Endothelial cell of umbilical vein (primary cell): ENCODE measurements around the gene HMG20A. TPM values are rescaled to one million over a fixed set of nuclear protein-coding genes. Genes with fewer than 3 reads are reported as not detected.

Experiments
- BruUV-seq: library from RNA; stranded (reverse); fragments of 400-500 nt; replicated peaks from 2 replicates; lab custom pipeline; 2021; lab: Mats Ljungman, UMichigan
- CTCF ChIA-PET: fragments of 300-600, 350-600 bp; sonication (Branson Sonifier 250); formaldehyde crosslinking; loops from one replicate; lab custom pipeline; 2021; ENCODE audit warnings: antibody characterized with exemption, inconsistent platforms; lab: Charles Lee
- POLR2A ChIA-PET: fragments of 300-600, 350-600 bp; sonication (Branson Sonifier 250); formaldehyde crosslinking; loops from one replicate; lab custom pipeline; 2021; ENCODE audit warnings: antibody characterized with exemption, inconsistent platforms; lab: Charles Lee
- DNase-seq: peaks from one replicate; pipeline ENCODE4 v3.0.0-alpha.2; 2011; ENCODE audit warnings: low read depth, low spot score
- FAIRE-seq: peaks from 2 replicates; lab custom pipeline; 2011; peaks lifted over from hg19 to GRCh38; lab: Jason Lieb, UNC
- H2AFZ ChIP-seq: 2 replicates; pipeline ENCODE4 v1.6.0; 2012; ENCODE audit warnings: low read depth, low read length, control low read depth, inconsistent platforms
- H3K27ac ChIP-seq: 2 replicates; pipeline ENCODE4 v1.5.1; 2011; ENCODE audit warnings: low read depth, mild to moderate bottlenecking, control low read depth, low read length, moderate library complexity; ENCODE audit not compliant: insufficient read depth
- H3K27me3 ChIP-seq, 2 experiments: 2 replicates each; pipeline versions ENCODE4 v1.6.0 to v1.6.1; 2011; ENCODE audit warnings: low read length in 2 of 2, mixed read lengths in 1 of 2; ENCODE audit not compliant: control insufficient read depth in 2 of 2, insufficient read depth in 2 of 2
- H3K36me3 ChIP-seq, 2 experiments: 2 replicates in 1 of 2; 3 replicates in 1 of 2; pipeline ENCODE4 v1.5.1; 2011; ENCODE audit warnings: low read length in 2 of 2, mild to moderate bottlenecking in 1 of 2, moderate library complexity in 1 of 2; ENCODE audit not compliant: control insufficient read depth in 2 of 2, insufficient read depth in 2 of 2; ENCODE audit errors: extremely low read depth in 1 of 2
- H3K4me1 ChIP-seq: 3 replicates; pipeline ENCODE4 v1.5.1; 2011; ENCODE audit warnings: mild to moderate bottlenecking, low read length; ENCODE audit not compliant: control insufficient read depth, insufficient read depth; ENCODE audit errors: extremely low read depth
- H3K4me2 ChIP-seq: 2 replicates; pipeline ENCODE4 v1.6.1; 2011; ENCODE audit warnings: low read length, control low read depth, mixed read lengths; ENCODE audit not compliant: insufficient read depth
- H3K4me3 ChIP-seq, 3 experiments: fragments of 200-600 bp in 1 of 3; sonication (generic), shearing (Covaris generic) in 1 of 3; replicated peaks in 1 of 3; 2 replicates each; pipeline ENCODE4 v1.5.1; 2011 to 2016; ENCODE audit warnings: control low read depth in 3 of 3, low read length in 3 of 3, mild to moderate bottlenecking in 2 of 3, inconsistent platforms in 1 of 3, low read depth in 1 of 3, moderate library complexity in 1 of 3; ENCODE audit not compliant: insufficient read depth in 1 of 3
- H3K79me2 ChIP-seq: 2 replicates; pipeline ENCODE4 v1.6.0; 2012; ENCODE audit warnings: low read length, inconsistent platforms; ENCODE audit not compliant: control insufficient read depth, insufficient read depth
- H3K9ac ChIP-seq: replicated peaks from 2 replicates; pipeline ENCODE3; 2011; ENCODE audit warnings: low read length, control low read depth; ENCODE audit not compliant: insufficient read depth; ENCODE audit errors: extremely low read depth
- H3K9me1 ChIP-seq: replicated peaks from 3 replicates; pipeline ENCODE4 v1.6.0; 2011; ENCODE audit warnings: mild to moderate bottlenecking, low read length; ENCODE audit not compliant: control insufficient read depth, insufficient read depth; ENCODE audit errors: extremely low read depth
- H3K9me3 ChIP-seq: replicated peaks from 2 replicates; pipeline ENCODE4 v1.5.1; 2012; ENCODE audit warnings: low read length, inconsistent platforms; ENCODE audit not compliant: control insufficient read depth, insufficient read depth
- H4K20me1 ChIP-seq: replicated peaks from 2 replicates; pipeline ENCODE3; 2011; ENCODE audit warnings: mild to moderate bottlenecking, low read length; ENCODE audit not compliant: control insufficient read depth, insufficient read depth; ENCODE audit errors: extremely low read depth
- GATA2 ChIP-seq: IDR thresholded peaks from 2 replicates; pipeline ENCODE4 v1.7.0; 2011; ENCODE audit warnings: low read depth, mild to moderate bottlenecking, moderate library complexity, mixed read lengths, low read length; ENCODE audit not compliant: insufficient read length, insufficient read depth
- JUN ChIP-seq: IDR thresholded peaks from 2 replicates; pipeline ENCODE4 v1.6.1; 2011; ENCODE audit warnings: borderline replicate concordance, low read depth; ENCODE audit not compliant: insufficient read length, insufficient read depth
- POLR2A ChIP-seq: IDR thresholded peaks from 2 replicates; pipeline ENCODE4 v1.6.1; 2012; ENCODE audit warnings: low read depth, mild to moderate bottlenecking, control low read depth, low read length
- dilution Hi-C: fragments of 300-500 bp; cut with MboI; formaldehyde crosslinking; loops from one replicate; pipeline ENCODE4 v1.15.0; 2019; ENCODE audit warnings: low sequenced_read_pairs; ENCODE audit not compliant: extremely low pct_ligation_motif_present
- intact Hi-C: fragments of 100-400 bp; cut with micrococcal nuclease; formaldehyde crosslinking; loops from one replicate; pipeline ENCODE4 v1.10.0; 2022
- polyA plus RNA-seq, 4 experiments: library from polyadenylated mRNA; depleted of rRNA in 3 of 4; stranded (reverse) in 3 of 4; unstranded in 1 of 4; fragments of >200 nt; gene quantifications; 2 replicates each; pipeline versions ENCODE4 v1.2.1 to v1.2.3, GENCODE V29; 2011 to 2012; ENCODE audit warnings: missing spikeins in 1 of 4
- total RNA-seq: library from RNA; stranded (reverse); gene quantifications from 2 replicates; pipeline ENCODE4 v1.2.3, GENCODE V29; 2021

The HMG20A gene
- total and polyA plus RNA-seq, 2 donors (not counting 3 experiments of a cell fraction or from before 2014, with no cell fraction given): 35.8 to 44.0 TPM

- no peaks in the 10 kb centered on the region for H3K9me3 ChIP-seq
Measured at GRCh38 chr15:77533578-77534430, 113.1 kb downstream of the HMG20A start.

More at GRCh38 chr15:77533578-77534430, 113.1 kb downstream of the HMG20A start:
- peaks cover 2 to 5% of the 10 kb centered on the region in 2 experiments for H3K27me3 ChIP-seq
- intact Hi-C loops (no loop called here), dilution Hi-C loops (no loop called here)
- H3K9me1 ChIP-seq: no peaks in the 10 kb centered on the region
- no peaks in the 10 kb centered on the region for H3K79me2 ChIP-seq
- H3K4me2 ChIP-seq: no peak overlapping the region
- H3K4me1 ChIP-seq: no peaks in the 10 kb centered on the region
- no peak overlapping the region for H2AFZ ChIP-seq
- FAIRE-seq: no peak
- no peak overlapping the region for H3K9ac ChIP-seq
- CTCF ChIA-PET: interaction anchor here (1.0 to 1.1 kb wide), 2 partner anchors 10 to 37 kb away, joined by 3 to 4 read pairs; no protein-coding TSS in a partner anchor
- TF ChIP-seq POLR2A: no peak
- TF ChIP-seq GATA2: no peak
- TF ChIP-seq JUN: no peak
- BruUV-seq: no TSS peak
- H3K27ac ChIP-seq: no peak overlapping the region
- POLR2A ChIA-PET: interaction anchor here (0.7 kb wide), 1 partner anchor 479 kb away, joined by 3 read pairs; no protein-coding TSS in a partner anchor
- H3K36me3 ChIP-seq: no peaks in the 10 kb centered on the region
- H4K20me1 ChIP-seq: no peaks in the 10 kb centered on the region
- DNase-seq: no peak
- H3K4me3 ChIP-seq: no peak overlapping the region

Other genes starting within 250 kb of the HMG20A start
- 79.2 and 91.9 TPM in 2 replicates for gene PEAK1, start 784 bp upstream of the HMG20A start, total RNA-seq
- 15.2 and 17.9 TPM in 2 replicates for gene PEAK1, start 784 bp upstream of the HMG20A start, polyA plus RNA-seq
- gene LINGO1, start 212.0 kb downstream of the HMG20A start, total RNA-seq: 0.32 and 0.33 TPM in 2 replicates
- gene LINGO1, start 212.0 kb downstream of the HMG20A start, polyA plus RNA-seq: 0.15 and 0.30 TPM in 2 replicates